Activated naive CD4-positive, alpha-beta T cell treated with anti-CD3 and anti-CD28 coated beads, Interleukin-2, amount 50 U/mL, for 16 hours (primary cell): ENCODE results near the gene ZNF205.
"Not testable (repeated sequence)": the region's sequence is repeated elsewhere in the genome, so short reads cannot be mapped to it uniquely, and the experiment has no call there.

Source experiments
- DNase-seq: peaks from one replicate; pipeline ENCODE4 v3.0.0-alpha.2; 2020

Gene ZNF205

GRCh38 chr16:3135126-3135715 is 22.8 kb downstream of the ZNF205 start:
- DNase-seq = no peak

DNA sequence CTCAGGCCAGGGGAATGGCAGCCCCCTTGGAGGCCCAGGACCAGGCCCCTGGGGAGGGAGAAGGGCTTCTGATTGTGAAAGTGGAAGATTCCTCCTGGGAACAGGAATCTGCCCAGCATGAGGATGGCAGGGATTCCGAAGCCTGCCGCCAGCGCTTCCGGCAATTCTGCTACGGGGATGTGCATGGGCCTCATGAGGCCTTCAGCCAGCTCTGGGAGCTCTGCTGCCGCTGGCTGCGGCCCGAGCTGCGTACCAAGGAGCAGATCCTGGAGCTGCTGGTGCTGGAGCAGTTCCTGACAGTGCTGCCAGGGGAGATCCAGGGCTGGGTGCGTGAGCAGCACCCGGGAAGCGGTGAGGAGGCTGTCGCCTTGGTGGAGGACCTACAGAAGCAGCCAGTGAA is 24.9 kb downstream of the ZNF205 start:
- DNase-seq = no peak

GRCh38 chr16:3138342-3138741 is 26.0 kb downstream of the ZNF205 start:
- no peak for DNase-seq

DNA sequence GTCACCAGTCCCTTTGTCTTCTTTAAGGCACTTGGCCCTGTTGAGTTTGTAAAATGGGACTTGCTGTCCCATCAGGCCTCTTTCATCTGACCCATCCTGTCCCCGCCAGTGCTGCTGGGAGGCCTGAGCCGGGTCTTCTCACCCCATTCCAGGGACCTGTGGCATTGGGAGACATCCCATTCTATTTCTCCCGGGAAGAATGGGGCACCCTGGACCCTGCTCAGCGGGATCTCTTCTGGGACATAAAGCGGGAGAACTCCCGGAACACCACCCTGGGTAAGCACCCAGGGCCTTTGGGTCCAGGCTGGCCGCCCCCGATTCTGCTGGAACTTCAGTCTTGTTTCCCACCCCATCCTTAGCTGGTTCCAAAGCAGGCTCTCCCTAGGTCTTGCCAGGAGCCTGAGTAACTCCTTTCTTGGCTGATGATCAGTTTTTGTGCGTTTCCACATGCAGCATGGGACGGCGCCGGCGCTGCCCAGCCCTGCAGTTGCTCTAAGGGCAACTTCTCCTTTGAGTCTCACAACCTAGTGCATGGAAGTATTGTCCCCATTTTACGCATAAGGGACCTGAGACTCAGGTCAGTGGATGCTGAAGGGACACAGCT is 26.5 kb downstream of the ZNF205 start:
- DNase-seq = no peak

- not testable (repeated sequence) for DNase-seq
Observed at GRCh38 chr16:3139561-3139960, 27.2 kb downstream of the ZNF205 start.

- no peak for DNase-seq
Observed at GRCh38 chr16:3140603-3141427, 28.4 kb downstream of the ZNF205 start.

GRCh38 chr16:3141781-3142311 is 29.5 kb downstream of the ZNF205 start:
- DNase-seq = no peak

GRCh38 chr16:3142327-3142726 is 29.9 kb downstream of the ZNF205 start:
- no peak for DNase-seq

DNA sequence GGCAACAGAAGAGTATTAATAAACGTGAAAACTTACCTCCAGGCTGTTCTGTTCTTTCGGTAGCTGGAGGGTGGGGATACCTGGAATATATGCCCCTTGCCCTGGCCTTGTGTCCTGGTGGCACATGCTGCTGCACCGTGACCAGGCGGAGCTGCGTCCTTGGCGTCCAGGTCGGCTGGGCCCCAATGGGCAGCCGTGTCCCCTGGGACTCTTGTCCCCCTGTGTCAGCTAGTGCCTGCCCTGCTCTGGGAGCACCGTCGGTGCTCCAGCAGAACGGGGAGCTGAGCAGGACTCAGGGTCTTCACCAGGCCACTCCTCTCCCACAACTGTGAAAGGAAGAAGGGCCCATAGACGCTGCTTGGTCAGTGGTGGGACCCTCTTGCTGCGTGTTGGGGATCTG is 30.4 kb downstream of the ZNF205 start:
- no peak for DNase-seq

- no peak for DNase-seq
Observed at GRCh38 chr16:3143189-3143588, 30.8 kb downstream of the ZNF205 start.

GRCh38 chr16:3143598-3144320 is 31.4 kb downstream of the ZNF205 start:
- DNase-seq = no peak

DNA sequence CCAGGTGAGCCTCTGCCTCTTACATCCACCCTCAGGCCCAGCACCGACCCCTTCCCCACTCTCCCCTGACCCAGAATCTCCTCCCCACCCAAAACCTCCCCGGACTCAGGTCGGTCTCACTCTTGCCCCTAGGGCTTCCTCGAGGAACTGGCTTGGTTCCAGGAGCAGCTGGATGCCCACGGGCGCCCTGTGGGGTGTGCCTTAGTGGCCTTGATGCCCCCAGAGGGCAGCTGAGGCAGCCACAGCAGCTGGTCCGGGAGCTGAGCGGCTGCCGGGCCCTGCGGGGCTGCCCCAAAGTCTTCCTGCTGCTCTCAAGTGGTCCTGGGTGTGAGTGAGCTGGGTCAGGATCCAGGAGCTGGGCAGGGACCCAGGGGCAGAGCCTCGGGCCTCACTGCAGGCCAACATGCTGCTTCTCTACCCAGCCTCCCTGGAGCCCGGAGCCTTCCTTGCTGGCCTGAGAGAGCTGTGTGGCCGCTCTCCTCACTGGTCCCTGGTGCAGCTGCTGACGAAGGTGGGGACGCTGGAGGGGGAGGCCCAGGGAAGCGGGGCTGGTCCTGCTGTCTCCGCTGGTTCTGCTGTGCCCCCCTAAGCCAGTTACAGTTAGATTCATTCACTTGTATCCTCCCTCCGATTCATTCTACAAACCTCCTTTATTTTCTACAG is 32.1 kb downstream of the ZNF205 start:
- no peak for DNase-seq

GRCh38 chr16:3145151-3145550 is 32.8 kb downstream of the ZNF205 start:
- DNase-seq = no peak

- no peak for DNase-seq
Observed at GRCh38 chr16:3145660-3146059, 33.3 kb downstream of the ZNF205 start.

DNA sequence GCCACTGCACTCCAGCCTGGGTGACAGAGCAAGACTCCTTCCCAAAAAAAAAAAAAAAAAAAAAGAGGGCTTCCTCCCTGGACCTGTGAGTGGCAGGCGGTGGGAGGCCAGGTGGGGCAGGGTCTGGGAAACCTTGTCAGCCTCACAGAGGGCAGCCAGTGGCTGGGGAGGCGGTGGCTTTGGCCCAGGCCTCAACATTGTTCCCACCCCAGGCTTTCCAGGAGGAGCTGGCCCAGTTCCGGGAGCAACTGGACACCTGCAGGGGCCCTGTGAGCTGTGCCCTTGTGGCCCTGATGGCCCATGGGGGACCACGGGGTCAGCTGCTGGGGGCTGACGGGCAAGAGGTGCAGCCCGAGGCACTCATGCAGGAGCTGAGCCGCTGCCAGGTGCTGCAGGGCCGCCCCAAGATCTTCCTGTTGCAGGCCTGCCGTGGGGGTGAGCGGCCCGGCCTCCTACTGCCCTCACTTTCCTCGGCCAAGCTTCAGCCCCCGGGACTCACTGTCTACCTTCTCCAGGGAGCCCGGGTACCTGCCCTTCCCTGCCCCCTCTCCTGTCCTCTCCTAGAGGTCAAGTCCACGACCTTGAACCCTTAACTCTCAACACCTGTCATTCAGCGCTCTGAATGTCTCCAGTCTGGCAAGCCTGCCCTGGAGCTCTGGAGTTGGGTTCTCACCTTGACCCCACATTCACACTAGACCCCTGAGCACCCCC is 34.8 kb downstream of the ZNF205 start:
- DNase-seq = no peak

- no peak for DNase-seq
Observed at GRCh38 chr16:3147757-3148104, 35.3 kb downstream of the ZNF205 start.

DNA sequence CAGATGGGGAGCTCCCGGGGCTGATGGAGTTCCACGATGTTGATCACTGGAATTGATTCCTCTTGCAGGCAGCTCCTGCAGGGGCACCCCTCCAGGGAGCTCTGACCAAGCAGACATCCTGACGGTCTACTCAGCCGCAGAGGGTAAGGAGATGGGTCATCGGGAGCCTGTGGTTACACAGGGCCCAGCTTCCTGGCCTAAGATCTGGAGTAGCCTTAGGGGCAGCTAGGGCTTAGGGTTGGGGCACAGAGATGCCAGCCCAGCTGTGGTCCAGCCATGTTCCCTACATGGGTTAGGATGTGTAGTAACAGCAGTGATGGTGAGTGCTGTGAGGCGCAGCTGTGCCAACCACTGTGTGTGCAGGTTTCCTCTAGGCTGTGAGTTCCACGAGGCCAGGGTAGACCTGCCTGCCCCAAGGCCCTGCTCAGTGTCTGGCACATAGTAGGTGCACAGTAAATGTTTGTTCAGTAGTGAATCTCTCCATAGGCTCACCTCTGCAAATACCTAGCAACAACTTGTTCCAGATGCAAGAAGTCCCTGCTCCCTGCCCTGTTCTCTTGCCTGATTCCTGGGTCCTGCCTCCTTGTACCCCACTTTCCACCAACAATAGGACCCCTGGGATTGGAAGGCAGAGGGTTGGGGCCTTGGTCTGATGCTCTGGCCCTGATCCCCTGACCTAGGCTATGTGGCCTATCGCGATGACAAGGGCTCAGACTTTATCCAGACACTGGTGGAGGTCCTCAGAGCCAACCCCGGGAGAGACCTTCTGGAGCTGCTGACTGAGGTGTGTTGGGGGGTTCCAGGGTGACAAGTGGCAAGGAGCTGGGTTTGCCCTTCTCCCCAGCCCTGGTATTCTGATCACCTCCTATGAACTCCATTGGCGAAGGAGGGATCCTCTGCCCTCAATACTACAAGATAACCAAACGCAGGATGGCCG is 36.1 kb downstream of the ZNF205 start:
- DNase-seq = no peak

- DNase-seq = no peak
Observed at GRCh38 chr16:3149193-3149530, 36.8 kb downstream of the ZNF205 start.

DNA sequence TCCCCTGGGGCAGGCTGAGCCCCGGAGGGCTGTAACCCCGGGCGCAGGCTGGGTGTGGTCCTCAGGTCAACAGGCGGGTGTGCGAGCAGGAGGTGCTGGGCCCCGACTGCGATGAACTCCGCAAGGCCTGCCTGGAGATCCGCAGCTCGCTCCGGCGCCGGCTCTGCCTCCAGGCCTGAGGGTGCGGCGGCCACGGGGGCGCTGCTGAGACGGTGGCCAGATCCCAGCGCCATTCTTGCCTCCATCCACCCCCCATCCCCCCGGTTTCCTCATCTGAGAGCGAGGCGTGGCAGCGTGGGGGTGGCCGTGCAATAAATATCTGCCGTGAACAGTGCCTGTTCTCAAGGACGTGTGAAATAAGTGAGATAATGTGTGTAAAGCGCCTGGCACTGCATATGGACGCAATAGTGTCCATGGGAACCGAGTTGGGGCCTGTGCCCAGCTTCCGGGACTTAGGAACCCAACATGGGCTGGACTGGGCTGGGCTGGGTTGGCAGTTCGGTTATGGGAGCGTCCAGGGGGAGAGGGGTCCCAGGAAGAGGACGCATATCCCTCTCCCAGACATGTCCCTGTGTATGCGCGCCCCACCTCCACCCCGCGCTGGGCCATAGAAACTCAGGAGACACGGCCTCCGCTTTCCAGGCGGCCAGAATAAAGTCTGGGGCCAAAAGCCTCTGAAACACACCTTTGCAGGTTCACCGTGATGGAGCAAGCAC is 37.4 kb downstream of the ZNF205 start:
- DNase-seq = peak; percentile 50
